MM.1S (cell line): ENCODE measurements around the gene PTPN3.

Experiments used
- DNase-seq: peaks from one replicate; pipeline ENCODE4 v3.0.0-alpha.2; 2015
- H2AFZ ChIP-seq: fragments of 300-600 bp; sonication (generic); 2 replicates; pipeline ENCODE4 v1.6.0; 2016; ENCODE audit warnings: antibody characterized with exemption, low read length
- H3F3A ChIP-seq: fragments of 300-600 bp; sonication (generic); 2 replicates; pipeline ENCODE4 v1.6.1; 2016; ENCODE audit warnings: mild to moderate bottlenecking, antibody characterized with exemption, low read length, moderate library complexity, mixed read lengths; ENCODE audit not compliant: insufficient read depth
- H3K27ac ChIP-seq: fragments of 300-600 bp; sonication (generic); 2 replicates; pipeline ENCODE4 v1.5.1; 2016; ENCODE audit warnings: mild to moderate bottlenecking, low read length
- H3K27me3 ChIP-seq: fragments of 300-600 bp; sonication (generic); replicated peaks from 2 replicates; pipeline ENCODE4 v1.6.0; 2016; ENCODE audit warnings: low read length; ENCODE audit not compliant: insufficient read depth
- H3K36me3 ChIP-seq: fragments of 300-600 bp; sonication (generic); replicated peaks from 2 replicates; pipeline ENCODE4 v1.6.1; 2016; ENCODE audit warnings: mild to moderate bottlenecking, low read length, mixed read lengths; ENCODE audit not compliant: insufficient read depth
- H3K4me1 ChIP-seq: fragments of 300-600 bp; sonication (generic); 2 replicates; pipeline ENCODE4 v1.6.1; 2016; ENCODE audit warnings: low read length, mixed read lengths
- H3K4me2 ChIP-seq: fragments of 300-600 bp; sonication (generic); 2 replicates; pipeline ENCODE4 v1.6.0; 2016; ENCODE audit warnings: low read depth, low read length
- H3K4me3 ChIP-seq: fragments of 300-600 bp; sonication (generic); 2 replicates; pipeline ENCODE4 v1.5.1; 2016; ENCODE audit warnings: low read length, mixed read lengths
- H3K79me2 ChIP-seq: fragments of 300-600 bp; sonication (generic); 2 replicates; pipeline ENCODE4 v1.6.1; 2016; ENCODE audit warnings: mixed run types, low read length, mixed read lengths
- H3K9ac ChIP-seq: fragments of 300-600 bp; sonication (generic); 2 replicates; pipeline ENCODE4 v1.6.1; 2016; ENCODE audit warnings: low read length, mixed read lengths
- H3K9me2 ChIP-seq: fragments of 300-600 bp; sonication (generic); replicated peaks from 2 replicates; pipeline ENCODE4 v1.6.1; 2016; ENCODE audit warnings: mild to moderate bottlenecking, low read length, mixed read lengths; ENCODE audit not compliant: insufficient read depth
- H3K9me3 ChIP-seq: fragments of 300-600 bp; sonication (generic); replicated peaks from 2 replicates; pipeline ENCODE4 v1.6.1; 2016; ENCODE audit warnings: mild to moderate bottlenecking, low read length, mixed read lengths; ENCODE audit not compliant: insufficient read depth
- H4K20me1 ChIP-seq: fragments of 300-600 bp; sonication (generic); 2 replicates; pipeline ENCODE4 v1.6.1; 2016; ENCODE audit warnings: mild to moderate bottlenecking, low read length, moderate library complexity, mixed read lengths; ENCODE audit not compliant: insufficient read depth
- EZH2 ChIP-seq: fragments of 300-600 bp; sonication (generic); optimal IDR thresholded peaks from 2 replicates; pipeline ENCODE3; 2017; ENCODE audit warnings: low read depth, mild to moderate bottlenecking, antibody characterized with exemption, low read length, mixed read lengths
- EZH2phosphoT487 ChIP-seq: fragments of 300-600 bp; sonication (generic); IDR thresholded peaks from 2 replicates; pipeline ENCODE4 v1.6.1; 2018; ENCODE audit warnings: antibody characterized with exemption, low read length
- TF ChIP-seq, protein P1 (sequence below): fragments of 300-600 bp; sonication (generic); IDR thresholded peaks from 2 replicates; pipeline ENCODE4 v1.5.1; 2016; ENCODE audit warnings: antibody characterized with exemption, low read length, mixed read lengths

Gene PTPN3

DNA sequence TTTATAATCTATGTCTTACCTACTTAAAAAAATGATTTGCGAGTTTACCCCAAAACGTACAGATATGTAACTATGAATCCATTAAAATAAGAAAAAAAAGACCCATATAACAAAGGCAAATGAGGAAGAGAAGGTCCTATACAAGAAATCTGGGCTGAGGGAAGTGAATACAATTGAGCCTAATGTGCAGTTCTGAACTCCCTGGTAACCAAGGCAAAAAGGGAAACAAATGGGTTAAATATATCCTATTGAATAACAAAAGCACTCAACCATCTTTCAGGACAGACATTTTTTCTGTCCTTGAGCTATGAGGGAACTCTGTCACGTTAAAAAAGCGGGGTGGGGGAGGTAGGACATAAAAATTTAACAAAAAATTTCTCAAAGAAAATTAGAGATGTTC is 78.6 kb downstream of the PTPN3 start:
- Histone ChIP-seq H3K9me3 (no peaks in the 10 kb centered on the region), H3K79me2 (no peaks in the 10 kb centered on the region), H3K4me3 (no peak overlapping the region), H2AFZ (no peak overlapping the region), H3F3A (no peaks in the 10 kb centered on the region), H4K20me1 (no peaks in the 10 kb centered on the region), H3K36me3 (no peaks in the 10 kb centered on the region), H3K4me2 (no peak overlapping the region), H3K27ac (no peak overlapping the region), H3K4me1 (peaks cover 25% of the 10 kb centered on the region), H3K27me3 (no peaks in the 10 kb centered on the region), H3K9ac (no peak overlapping the region), H3K9me2 (no peaks in the 10 kb centered on the region)
- TF ChIP-seq EZH2: no peak
- TF ChIP-seq EZH2phosphoT487: no peak
- TF ChIP-seq, protein P1, sequence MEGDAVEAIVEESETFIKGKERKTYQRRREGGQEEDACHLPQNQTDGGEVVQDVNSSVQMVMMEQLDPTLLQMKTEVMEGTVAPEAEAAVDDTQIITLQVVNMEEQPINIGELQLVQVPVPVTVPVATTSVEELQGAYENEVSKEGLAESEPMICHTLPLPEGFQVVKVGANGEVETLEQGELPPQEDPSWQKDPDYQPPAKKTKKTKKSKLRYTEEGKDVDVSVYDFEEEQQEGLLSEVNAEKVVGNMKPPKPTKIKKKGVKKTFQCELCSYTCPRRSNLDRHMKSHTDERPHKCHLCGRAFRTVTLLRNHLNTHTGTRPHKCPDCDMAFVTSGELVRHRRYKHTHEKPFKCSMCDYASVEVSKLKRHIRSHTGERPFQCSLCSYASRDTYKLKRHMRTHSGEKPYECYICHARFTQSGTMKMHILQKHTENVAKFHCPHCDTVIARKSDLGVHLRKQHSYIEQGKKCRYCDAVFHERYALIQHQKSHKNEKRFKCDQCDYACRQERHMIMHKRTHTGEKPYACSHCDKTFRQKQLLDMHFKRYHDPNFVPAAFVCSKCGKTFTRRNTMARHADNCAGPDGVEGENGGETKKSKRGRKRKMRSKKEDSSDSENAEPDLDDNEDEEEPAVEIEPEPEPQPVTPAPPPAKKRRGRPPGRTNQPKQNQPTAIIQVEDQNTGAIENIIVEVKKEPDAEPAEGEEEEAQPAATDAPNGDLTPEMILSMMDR: no peak
- DNase-seq: no peak

DNA sequence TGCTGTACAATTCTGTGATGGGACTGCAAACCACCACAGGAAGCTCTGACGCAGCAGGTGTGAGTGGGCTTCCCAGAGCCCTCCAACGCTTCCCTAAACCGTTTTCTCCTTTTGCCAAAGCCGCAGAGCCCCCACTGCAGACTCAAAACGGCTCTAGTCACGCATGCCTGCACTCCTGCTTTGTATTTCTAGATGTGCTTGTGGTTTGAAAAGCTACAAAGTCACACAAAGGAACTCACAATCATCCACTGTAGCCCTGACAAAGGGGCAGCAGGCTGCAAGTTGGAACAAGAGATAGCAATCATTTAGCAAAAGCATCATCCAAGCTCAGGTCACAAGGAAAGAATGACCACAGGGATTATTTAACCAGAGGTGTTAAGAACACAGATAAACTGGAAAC is 79.3 kb downstream of the PTPN3 start:
- H3K4me2 ChIP-seq: no peak overlapping the region
- H3K36me3 ChIP-seq: no peaks in the 10 kb centered on the region
- H3K4me3 ChIP-seq: no peak overlapping the region
- DNase-seq: no peak
- H3K9me2 ChIP-seq: no peaks in the 10 kb centered on the region
- H2AFZ ChIP-seq: no peak overlapping the region
- no peaks in the 10 kb centered on the region for H4K20me1 ChIP-seq
- no peaks in the 10 kb centered on the region for H3F3A ChIP-seq
- TF ChIP-seq EZH2phosphoT487: no peak
- TF ChIP-seq, protein P1: no peak
- TF ChIP-seq EZH2: no peak
- H3K9me3 ChIP-seq: no peaks in the 10 kb centered on the region
- H3K27me3 ChIP-seq: no peaks in the 10 kb centered on the region
- H3K79me2 ChIP-seq: no peaks in the 10 kb centered on the region
- no peak overlapping the region for H3K27ac ChIP-seq
- H3K4me1 ChIP-seq: peaks cover 32% of the 10 kb centered on the region
- no peak overlapping the region for H3K9ac ChIP-seq

DNA sequence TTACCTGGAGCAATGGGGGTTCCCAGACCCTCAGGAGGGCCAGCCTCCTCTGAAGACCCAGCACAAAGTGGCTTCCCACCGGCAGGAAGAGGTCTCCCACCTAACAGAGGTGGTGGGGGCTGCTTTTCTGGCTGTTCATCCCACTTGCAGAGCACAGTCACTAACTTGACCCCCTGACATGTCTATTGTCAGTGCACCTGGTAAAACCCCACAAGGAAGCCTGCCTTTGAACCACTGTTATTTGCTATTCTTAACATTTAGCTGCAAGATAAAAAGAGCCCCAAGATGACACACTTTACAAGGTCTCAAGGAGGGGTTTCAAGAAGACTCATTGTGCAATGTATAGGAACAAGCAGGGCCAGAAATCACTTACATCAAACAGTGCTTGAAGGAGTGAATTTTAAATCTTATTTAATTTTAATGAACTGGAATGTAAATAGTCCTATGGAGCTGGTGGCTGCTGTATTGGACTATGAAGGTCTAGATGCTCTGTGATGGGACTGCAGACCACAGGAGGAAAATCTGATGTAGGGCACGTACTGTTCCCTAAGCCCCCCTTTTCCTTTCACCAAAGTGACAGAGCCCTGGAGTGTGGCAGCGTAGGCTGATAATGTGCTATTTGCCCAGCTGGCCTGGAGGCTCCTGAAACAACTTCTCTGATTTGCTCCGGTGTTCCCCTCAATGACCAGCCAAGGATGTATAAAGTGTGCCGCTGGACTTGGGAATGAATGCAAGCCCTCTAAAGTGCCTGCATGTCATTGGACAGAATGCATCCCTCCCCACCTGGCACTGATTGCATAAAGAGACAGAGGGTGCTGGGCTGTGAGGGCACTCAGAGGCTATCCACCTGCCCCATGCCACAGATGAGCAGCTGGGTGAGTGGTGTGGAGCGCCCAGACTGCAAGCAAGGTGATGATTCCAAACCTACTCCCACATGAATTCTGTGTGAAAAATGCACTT is 80.2 kb downstream of the PTPN3 start:
- Histone ChIP-seq H3K4me1 (peaks cover 38% of the 10 kb centered on the region), H2AFZ (no peak overlapping the region), H3K9ac (no peak overlapping the region), H3K27me3 (no peaks in the 10 kb centered on the region), H3K27ac (no peak overlapping the region), H3K9me2 (no peaks in the 10 kb centered on the region), H4K20me1 (no peaks in the 10 kb centered on the region), H3K36me3 (no peaks in the 10 kb centered on the region), H3F3A (no peaks in the 10 kb centered on the region), H3K4me2 (no peak overlapping the region), H3K9me3 (no peaks in the 10 kb centered on the region), H3K79me2 (no peaks in the 10 kb centered on the region), H3K4me3 (no peak overlapping the region)
- TF ChIP-seq EZH2 (no peak), EZH2phosphoT487 (no peak)
- TF ChIP-seq, protein P1: no peak
- no peak for DNase-seq
